Measurements from ENCODE around the gene TACR2. TPM values are rescaled to one million over a fixed set of nuclear protein-coding genes. Genes with fewer than 3 reads are reported as not detected.

Gene TACR2
- total RNA-seq, 6 experiments from 2014 or later: not detected

DNA sequence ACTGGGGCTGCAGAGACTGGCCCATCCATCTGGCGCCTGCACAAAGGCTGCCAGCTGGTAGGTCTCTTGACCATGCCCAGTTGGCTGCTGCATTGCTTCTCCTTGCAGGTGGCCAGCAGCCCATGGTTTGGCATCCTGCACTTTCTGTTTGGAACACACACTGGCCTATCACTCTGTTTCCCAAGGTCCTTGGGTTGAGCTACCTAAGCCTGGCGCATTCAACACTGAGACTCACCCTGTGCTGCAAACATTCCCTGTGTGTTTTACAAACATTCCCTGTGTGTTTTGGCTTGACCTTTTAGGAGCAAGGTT, 55.5 kb downstream of the TACR2 start:
- no peak for DNase-seq
- Mint-ChIP-seq H3K36me3 (ENCODE audit: low read depth) (peaks cover 35% of the 10 kb centered on the region), H3K4me1 (ENCODE audit: low read depth) (peaks cover 70% of the 10 kb centered on the region), H3K27me3 (ENCODE audit: insufficient read depth) (peaks cover 2% of the 10 kb centered on the region), H3K27ac (peak overlapping the region; percentile 57), H3K9me3 (no peaks in the 10 kb centered on the region), H3K4me3 (peak overlapping the region; percentile 45)
- TF ChIP-seq, protein P1, sequence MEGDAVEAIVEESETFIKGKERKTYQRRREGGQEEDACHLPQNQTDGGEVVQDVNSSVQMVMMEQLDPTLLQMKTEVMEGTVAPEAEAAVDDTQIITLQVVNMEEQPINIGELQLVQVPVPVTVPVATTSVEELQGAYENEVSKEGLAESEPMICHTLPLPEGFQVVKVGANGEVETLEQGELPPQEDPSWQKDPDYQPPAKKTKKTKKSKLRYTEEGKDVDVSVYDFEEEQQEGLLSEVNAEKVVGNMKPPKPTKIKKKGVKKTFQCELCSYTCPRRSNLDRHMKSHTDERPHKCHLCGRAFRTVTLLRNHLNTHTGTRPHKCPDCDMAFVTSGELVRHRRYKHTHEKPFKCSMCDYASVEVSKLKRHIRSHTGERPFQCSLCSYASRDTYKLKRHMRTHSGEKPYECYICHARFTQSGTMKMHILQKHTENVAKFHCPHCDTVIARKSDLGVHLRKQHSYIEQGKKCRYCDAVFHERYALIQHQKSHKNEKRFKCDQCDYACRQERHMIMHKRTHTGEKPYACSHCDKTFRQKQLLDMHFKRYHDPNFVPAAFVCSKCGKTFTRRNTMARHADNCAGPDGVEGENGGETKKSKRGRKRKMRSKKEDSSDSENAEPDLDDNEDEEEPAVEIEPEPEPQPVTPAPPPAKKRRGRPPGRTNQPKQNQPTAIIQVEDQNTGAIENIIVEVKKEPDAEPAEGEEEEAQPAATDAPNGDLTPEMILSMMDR (IDR thresholded peaks at IDR 0.05): no peak

DNA sequence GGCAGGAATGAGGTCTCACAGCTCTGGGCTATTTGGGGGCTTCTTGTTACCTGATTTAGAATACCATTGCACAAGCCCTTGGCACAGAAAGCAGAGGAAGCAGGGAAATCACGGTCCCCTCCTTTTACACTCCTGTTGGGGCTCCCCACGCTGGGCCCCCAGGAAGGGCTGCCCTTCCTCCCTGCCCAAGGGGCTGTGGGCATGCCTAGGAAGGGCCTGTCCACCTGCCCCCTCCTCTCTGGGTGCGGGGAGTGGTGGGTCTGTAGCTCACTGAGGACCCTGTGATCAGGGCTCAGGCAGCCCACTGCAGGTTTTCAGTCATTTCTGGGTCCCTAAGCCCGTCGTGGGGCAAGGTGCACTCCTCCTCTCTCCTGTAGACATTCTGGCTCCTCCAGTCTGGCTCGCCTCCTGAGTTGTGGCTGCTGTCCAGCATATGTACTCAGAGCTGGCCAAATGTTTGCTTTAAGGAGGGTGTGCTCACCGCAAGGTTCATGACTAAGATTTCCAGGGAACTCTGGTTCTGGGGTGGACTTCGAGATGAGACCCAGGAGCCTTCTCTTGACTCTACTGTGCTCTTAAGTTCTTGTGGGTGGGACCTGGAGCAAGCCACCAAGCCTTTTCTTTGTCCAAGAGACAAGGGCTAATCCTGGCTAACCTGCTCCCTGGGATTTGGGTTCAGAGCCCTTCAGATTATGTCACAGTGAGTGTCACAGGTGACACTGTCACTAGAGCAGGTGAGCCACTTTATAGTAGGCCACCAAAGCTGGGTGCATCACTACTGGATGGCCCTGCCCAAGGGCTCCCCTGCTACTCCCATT, 56.0 kb downstream of the TACR2 start:
- H3K4me3 Mint-ChIP-seq: peak overlapping the region; percentile 45
- peak overlapping the region; percentile 31 for H3K27ac Mint-ChIP-seq
- H3K36me3 Mint-ChIP-seq (ENCODE audit: low read depth): peaks cover 35% of the 10 kb centered on the region
- peaks cover 70% of the 10 kb centered on the region for H3K4me1 Mint-ChIP-seq (ENCODE audit: low read depth)
- H3K27me3 Mint-ChIP-seq (ENCODE audit: insufficient read depth): peaks cover 2% of the 10 kb centered on the region
- H3K9me3 Mint-ChIP-seq: no peaks in the 10 kb centered on the region
- DNase-seq: peak; percentile 86
- TF ChIP-seq, protein P1 (IDR thresholded peaks at IDR 0.05): no peak

DNA sequence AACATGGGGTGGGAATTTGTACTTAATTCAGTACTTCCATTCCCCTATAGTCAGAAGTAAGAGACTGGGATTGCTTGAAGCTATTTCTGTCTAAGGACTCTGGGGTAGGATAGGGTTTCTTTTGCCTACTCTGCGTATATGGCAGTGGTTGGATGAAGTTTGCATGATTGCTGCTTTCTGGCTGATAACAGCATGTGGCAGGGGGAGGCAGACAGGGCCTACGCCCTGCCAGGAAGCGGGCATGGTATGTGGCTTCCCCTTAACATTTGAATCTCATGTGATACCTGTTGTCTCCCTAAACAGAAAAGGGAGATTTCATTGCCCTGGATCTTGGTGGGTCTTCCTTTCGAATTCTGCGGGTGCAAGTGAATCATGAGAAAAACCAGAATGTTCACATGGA, 57.1 kb downstream of the TACR2 start:
- Mint-ChIP-seq H3K9me3 (no peaks in the 10 kb centered on the region), H3K27ac (peak overlapping the region; percentile 19), H3K4me3 (no peak overlapping the region), H3K27me3 (ENCODE audit: insufficient read depth) (peaks cover 2% of the 10 kb centered on the region), H3K36me3 (ENCODE audit: low read depth) (peaks cover 34% of the 10 kb centered on the region), H3K4me1 (ENCODE audit: low read depth) (peaks cover 74% of the 10 kb centered on the region)
- DNase-seq: no peak
- TF ChIP-seq, protein P1 (IDR thresholded peaks at IDR 0.05): no peak

DNA sequence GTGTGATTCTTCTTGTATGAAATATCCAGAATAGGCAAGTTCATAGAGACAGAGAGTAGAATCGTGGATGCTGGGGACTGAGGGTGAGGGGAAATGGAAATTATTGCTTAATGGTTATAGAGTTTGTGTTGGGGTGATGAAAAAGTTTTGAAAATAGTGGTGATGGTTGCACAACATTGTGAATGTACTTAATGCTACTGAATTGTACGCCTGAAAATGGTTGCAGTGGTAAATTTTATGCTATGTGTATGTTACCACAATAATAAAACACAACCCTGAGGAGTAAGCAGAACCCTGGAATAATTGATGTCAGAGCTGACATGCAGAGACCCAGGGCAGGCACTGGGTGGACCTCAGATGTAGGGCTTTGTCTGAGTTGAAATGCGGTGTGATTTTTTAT, 57.6 kb downstream of the TACR2 start:
- H3K4me1 Mint-ChIP-seq (ENCODE audit: low read depth): peaks cover 74% of the 10 kb centered on the region
- peaks cover 2% of the 10 kb centered on the region for H3K27me3 Mint-ChIP-seq (ENCODE audit: insufficient read depth)
- no peaks in the 10 kb centered on the region for H3K9me3 Mint-ChIP-seq
- peaks cover 36% of the 10 kb centered on the region for H3K36me3 Mint-ChIP-seq (ENCODE audit: low read depth)
- TF ChIP-seq, protein P1 (IDR thresholded peaks at IDR 0.05): no peak
- H3K27ac Mint-ChIP-seq: peak overlapping the region; percentile 14
- H3K4me3 Mint-ChIP-seq: no peak overlapping the region
- DNase-seq: no peak

DNA sequence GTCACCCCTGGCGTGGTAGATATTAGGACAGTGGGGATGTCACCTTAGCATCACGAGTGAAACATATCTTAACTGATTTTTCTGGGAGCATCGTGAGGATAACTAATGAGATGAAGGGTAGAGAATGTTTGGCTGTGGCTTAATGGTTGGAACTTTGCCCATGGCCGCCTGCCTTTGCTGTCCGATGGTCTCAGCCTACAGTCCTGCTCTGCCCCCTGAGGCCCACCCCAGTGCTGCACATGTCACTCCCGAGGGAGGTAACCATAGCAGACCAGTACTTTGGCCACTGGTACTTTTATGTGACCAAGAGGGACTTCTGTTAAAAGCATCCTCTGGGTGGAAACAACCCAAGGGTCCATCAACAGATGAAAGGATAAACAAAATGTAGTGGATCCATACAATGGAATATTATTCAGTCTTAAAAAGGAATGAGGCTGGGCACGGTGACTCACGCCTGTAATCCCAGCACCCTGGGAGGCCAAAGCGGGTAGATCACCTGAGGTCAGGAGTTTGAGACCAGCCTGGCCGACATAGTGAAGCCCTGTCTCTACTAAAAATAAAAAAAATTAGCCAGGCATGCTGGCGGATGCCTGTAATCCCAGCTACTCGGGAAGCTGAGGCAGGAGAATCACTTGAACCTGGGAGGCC, 58.4 kb downstream of the TACR2 start:
- Mint-ChIP-seq H3K9me3 (no peaks in the 10 kb centered on the region), H3K27me3 (ENCODE audit: insufficient read depth) (peaks cover 2% of the 10 kb centered on the region), H3K4me3 (no peak overlapping the region), H3K36me3 (ENCODE audit: low read depth) (peaks cover 37% of the 10 kb centered on the region), H3K4me1 (ENCODE audit: low read depth) (peaks cover 74% of the 10 kb centered on the region), H3K27ac (no peak overlapping the region)
- no peak for DNase-seq
- TF ChIP-seq, protein P1 (IDR thresholded peaks at IDR 0.05): no peak
